LNCaP clone FGC (cell line): ENCODE data around the gene TMEM266.
A peak's percentile ranks its signal among the peaks of the same experiment; 100 is the strongest.

Experiments used
- DNase-seq: peaks from one replicate; pipeline ENCODE4 v3.0.0-alpha.2; 2011; ENCODE audit warnings: low read depth
- H3K4me3 ChIP-seq: 2 replicates; pipeline ENCODE4 v1.5.1; 2011; ENCODE audit warnings: mild to moderate bottlenecking, low read depth, low read length, control low read depth
- CTCF ChIP-seq: IDR thresholded peaks from 2 replicates; pipeline ENCODE4 v1.5.1; 2012; ENCODE audit warnings: mild to moderate bottlenecking; ENCODE audit not compliant: control insufficient read depth, insufficient read depth; ENCODE audit errors: extremely low read depth

The TMEM266 gene

GRCh38 chr15:76215634-76216033, 155.8 kb downstream of the TMEM266 start:
- no peak for DNase-seq
- H3K4me3 ChIP-seq, result no peak overlapping the region
- TF ChIP-seq CTCF, result no peak

- DNase-seq, result peak; percentile 83
- TF ChIP-seq CTCF, result no peak
- 0 out of 2 replicates have a peak overlapping the region, but pooled peaks have one; percentile 16 for H3K4me3 ChIP-seq
Observed at GRCh38 chr15:76217029-76217881, 157.5 kb downstream of the TMEM266 start.

GRCh38 chr15:76217882-76218217, 158.1 kb downstream of the TMEM266 start:
- no peak overlapping the region for H3K4me3 ChIP-seq
- TF ChIP-seq CTCF, result no peak
- DNase-seq, result no peak

DNA sequence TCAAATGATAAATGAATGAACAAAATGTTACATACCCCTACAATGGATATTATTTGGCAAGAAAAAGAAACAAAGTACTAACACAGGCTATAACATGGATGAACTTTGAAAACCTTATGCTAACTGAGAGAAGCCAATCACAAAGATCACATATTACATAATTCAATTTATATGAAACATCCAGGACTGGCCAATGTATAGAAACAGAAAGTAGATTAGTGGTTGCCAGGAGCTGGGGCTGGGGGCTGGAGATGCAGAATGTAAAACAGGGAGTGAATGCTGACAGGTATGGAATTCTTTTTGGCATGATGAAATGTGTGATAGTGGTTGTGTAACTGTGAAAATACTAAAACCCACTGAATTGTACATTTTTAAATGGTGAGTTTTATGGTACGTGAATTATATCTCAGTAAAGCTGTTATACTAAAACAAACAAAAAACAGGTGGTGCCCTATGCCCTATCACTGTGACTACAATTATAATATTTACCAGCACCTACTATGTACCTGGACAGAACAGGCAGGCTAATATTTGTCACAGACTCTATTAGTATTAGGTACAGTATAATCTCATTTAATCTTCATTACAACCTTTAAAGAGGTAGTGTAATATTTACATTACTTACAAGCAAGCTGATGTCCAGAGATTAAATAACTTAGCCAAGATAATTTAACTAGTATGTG, 161.4 kb downstream of the TMEM266 start:
- no peak for TF ChIP-seq CTCF
- H3K4me3 ChIP-seq, result no peak overlapping the region
- no peak for DNase-seq

DNA sequence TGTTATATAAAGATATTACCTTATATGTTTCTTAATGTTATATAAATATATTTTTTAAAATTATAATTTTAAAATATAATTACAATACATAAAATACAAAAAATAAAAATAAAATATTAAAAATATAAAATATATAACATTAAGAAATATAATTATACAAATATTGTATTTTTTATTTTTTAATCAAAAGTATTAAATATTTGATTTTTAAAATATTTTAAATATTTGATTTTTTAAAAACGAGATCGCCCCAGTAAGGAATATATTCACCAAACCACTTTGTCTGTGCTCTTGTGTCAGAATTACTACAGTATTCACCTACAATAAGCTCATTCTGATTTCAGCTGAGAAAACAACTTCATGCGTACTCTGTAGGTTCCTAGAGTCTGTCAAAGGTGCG, 162.4 kb downstream of the TMEM266 start:
- no peak overlapping the region for H3K4me3 ChIP-seq
- DNase-seq, result no peak
- TF ChIP-seq CTCF, result no peak

GRCh38 chr15:76223521-76223920, 163.7 kb downstream of the TMEM266 start:
- no peak overlapping the region for H3K4me3 ChIP-seq
- DNase-seq, result no peak
- no peak for TF ChIP-seq CTCF
